Endothelial cell of umbilical vein (primary cell): Measurements from ENCODE around the gene MRTFA. TPM values are rescaled to one million over a fixed set of nuclear protein-coding genes. Genes with fewer than 3 reads are reported as not detected.

Experiments
- BruUV-seq: library from RNA; stranded (reverse); fragments of 400-500 nt; replicated peaks from 2 replicates; lab custom pipeline; 2021; lab: Mats Ljungman, UMichigan
- CTCF ChIA-PET: fragments of 300-600, 350-600 bp; sonication (Branson Sonifier 250); formaldehyde crosslinking; loops from one replicate; lab custom pipeline; 2021; ENCODE audit warnings: antibody characterized with exemption, inconsistent platforms; lab: Charles Lee
- POLR2A ChIA-PET: fragments of 300-600, 350-600 bp; sonication (Branson Sonifier 250); formaldehyde crosslinking; loops from one replicate; lab custom pipeline; 2021; ENCODE audit warnings: antibody characterized with exemption, inconsistent platforms; lab: Charles Lee
- DNase-seq: peaks from one replicate; pipeline ENCODE4 v3.0.0-alpha.2; 2011; ENCODE audit warnings: low read depth, low spot score
- FAIRE-seq: peaks from 2 replicates; lab custom pipeline; 2011; peaks lifted over from hg19 to GRCh38; lab: Jason Lieb, UNC
- H2AFZ ChIP-seq: 2 replicates; pipeline ENCODE4 v1.6.0; 2012; ENCODE audit warnings: low read depth, low read length, control low read depth, inconsistent platforms
- H3K27ac ChIP-seq: 2 replicates; pipeline ENCODE4 v1.5.1; 2011; ENCODE audit warnings: low read depth, mild to moderate bottlenecking, control low read depth, low read length, moderate library complexity; ENCODE audit not compliant: insufficient read depth
- H3K27me3 ChIP-seq, 2 experiments: 2 replicates each; pipeline versions ENCODE4 v1.6.0 to v1.6.1; 2011; ENCODE audit warnings: low read length in 2 of 2, mixed read lengths in 1 of 2; ENCODE audit not compliant: control insufficient read depth in 2 of 2, insufficient read depth in 2 of 2
- H3K36me3 ChIP-seq, 2 experiments: 2 replicates in 1 of 2; 3 replicates in 1 of 2; pipeline ENCODE4 v1.5.1; 2011; ENCODE audit warnings: low read length in 2 of 2, mild to moderate bottlenecking in 1 of 2, moderate library complexity in 1 of 2; ENCODE audit not compliant: control insufficient read depth in 2 of 2, insufficient read depth in 2 of 2; ENCODE audit errors: extremely low read depth in 1 of 2
- H3K4me1 ChIP-seq: 3 replicates; pipeline ENCODE4 v1.5.1; 2011; ENCODE audit warnings: mild to moderate bottlenecking, low read length; ENCODE audit not compliant: control insufficient read depth, insufficient read depth; ENCODE audit errors: extremely low read depth
- H3K4me2 ChIP-seq: 2 replicates; pipeline ENCODE4 v1.6.1; 2011; ENCODE audit warnings: low read length, control low read depth, mixed read lengths; ENCODE audit not compliant: insufficient read depth
- H3K4me3 ChIP-seq, 3 experiments: fragments of 200-600 bp in 1 of 3; sonication (generic), shearing (Covaris generic) in 1 of 3; replicated peaks in 1 of 3; 2 replicates each; pipeline ENCODE4 v1.5.1; 2011 to 2016; ENCODE audit warnings: control low read depth in 3 of 3, low read length in 3 of 3, mild to moderate bottlenecking in 2 of 3, inconsistent platforms in 1 of 3, low read depth in 1 of 3, moderate library complexity in 1 of 3; ENCODE audit not compliant: insufficient read depth in 1 of 3
- H3K79me2 ChIP-seq: 2 replicates; pipeline ENCODE4 v1.6.0; 2012; ENCODE audit warnings: low read length, inconsistent platforms; ENCODE audit not compliant: control insufficient read depth, insufficient read depth
- H3K9ac ChIP-seq: replicated peaks from 2 replicates; pipeline ENCODE3; 2011; ENCODE audit warnings: low read length, control low read depth; ENCODE audit not compliant: insufficient read depth; ENCODE audit errors: extremely low read depth
- H3K9me1 ChIP-seq: replicated peaks from 3 replicates; pipeline ENCODE4 v1.6.0; 2011; ENCODE audit warnings: mild to moderate bottlenecking, low read length; ENCODE audit not compliant: control insufficient read depth, insufficient read depth; ENCODE audit errors: extremely low read depth
- H3K9me3 ChIP-seq: replicated peaks from 2 replicates; pipeline ENCODE4 v1.5.1; 2012; ENCODE audit warnings: low read length, inconsistent platforms; ENCODE audit not compliant: control insufficient read depth, insufficient read depth
- H4K20me1 ChIP-seq: replicated peaks from 2 replicates; pipeline ENCODE3; 2011; ENCODE audit warnings: mild to moderate bottlenecking, low read length; ENCODE audit not compliant: control insufficient read depth, insufficient read depth; ENCODE audit errors: extremely low read depth
- EZH2 ChIP-seq: IDR thresholded peaks from 2 replicates; pipeline ENCODE4 v1.6.1; 2012; ENCODE audit warnings: borderline replicate concordance, low read depth, mild to moderate bottlenecking, moderate library complexity, low read length, inconsistent platforms; ENCODE audit not compliant: severe bottlenecking
- FOS ChIP-seq: IDR thresholded peaks from 2 replicates; pipeline ENCODE4 v1.6.1; 2011; ENCODE audit warnings: mild to moderate bottlenecking, low read length, moderate library complexity, borderline replicate concordance; ENCODE audit not compliant: insufficient read depth
- GATA2 ChIP-seq: IDR thresholded peaks from 2 replicates; pipeline ENCODE4 v1.7.0; 2011; ENCODE audit warnings: low read depth, mild to moderate bottlenecking, moderate library complexity, mixed read lengths, low read length; ENCODE audit not compliant: insufficient read length, insufficient read depth
- POLR2A ChIP-seq: IDR thresholded peaks from 2 replicates; pipeline ENCODE4 v1.6.1; 2012; ENCODE audit warnings: low read depth, mild to moderate bottlenecking, control low read depth, low read length
- POLR2AphosphoS5 ChIP-seq: IDR thresholded peaks from 2 replicates; pipeline ENCODE4 v1.6.1; 2012; ENCODE audit warnings: low read depth, mild to moderate bottlenecking, control low read depth, low read length, moderate library complexity; ENCODE audit not compliant: insufficient read depth
- dilution Hi-C: fragments of 300-500 bp; cut with MboI; formaldehyde crosslinking; loops from one replicate; pipeline ENCODE4 v1.15.0; 2019; ENCODE audit warnings: low sequenced_read_pairs; ENCODE audit not compliant: extremely low pct_ligation_motif_present
- intact Hi-C: fragments of 100-400 bp; cut with micrococcal nuclease; formaldehyde crosslinking; loops from one replicate; pipeline ENCODE4 v1.10.0; 2022
- polyA plus RNA-seq, 4 experiments: library from polyadenylated mRNA; depleted of rRNA in 3 of 4; stranded (reverse) in 3 of 4; unstranded in 1 of 4; fragments of >200 nt; gene quantifications; 2 replicates each; pipeline versions ENCODE4 v1.2.1 to v1.2.3, GENCODE V29; 2011 to 2012; ENCODE audit warnings: missing spikeins in 1 of 4
- total RNA-seq: library from RNA; stranded (reverse); gene quantifications from 2 replicates; pipeline ENCODE4 v1.2.3, GENCODE V29; 2021
- TF ChIP-seq, protein P1 (sequence below): IDR thresholded peaks from 2 replicates; pipeline ENCODE4 v1.6.1; 2011; ENCODE audit not compliant: insufficient read depth, insufficient read length

MRTFA gene
- total and polyA plus RNA-seq, 2 donors (not counting 3 experiments of a cell fraction or from before 2014, with no cell fraction given): 13.6 to 44.1 TPM

DNA sequence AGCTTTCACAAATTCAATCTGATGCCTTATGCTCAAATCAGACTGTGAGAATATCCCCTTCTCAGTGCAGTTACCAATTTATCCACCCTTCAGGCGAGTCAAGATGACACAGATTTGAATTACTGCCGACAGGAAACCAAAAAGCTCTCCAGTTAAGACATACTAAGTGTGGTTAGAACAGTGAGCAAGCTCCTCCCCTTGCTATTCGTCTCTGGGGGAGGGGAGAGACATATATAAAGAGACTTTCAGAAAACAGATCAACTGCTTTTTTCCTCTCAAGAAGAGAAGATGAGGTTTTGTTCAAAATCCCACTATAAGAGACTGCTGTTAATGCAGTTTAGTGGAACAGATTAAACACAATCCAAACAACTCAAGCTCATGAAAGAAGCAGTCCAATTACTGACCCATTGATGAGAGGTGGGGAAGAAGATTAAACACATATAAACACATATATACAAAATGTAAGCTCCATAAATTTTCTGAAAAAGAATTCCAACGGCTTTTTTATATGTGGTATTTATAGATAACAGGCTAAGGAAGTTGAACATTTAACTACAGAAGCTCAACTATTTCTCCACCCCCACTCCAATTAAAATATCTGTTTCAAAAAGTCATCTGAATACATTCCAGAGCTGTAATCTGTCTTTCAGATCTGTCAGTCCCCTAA, 102.7 kb downstream of the MRTFA start:
- H3K4me3 ChIP-seq: no peak overlapping the region
- no TSS peak for BruUV-seq
- POLR2A ChIA-PET: interaction anchor here (0.6 kb wide), 2 partner anchors 82 to 299 kb away, joined by 4 to 7 read pairs; no protein-coding TSS in a partner anchor

More for the DNA sequence above, 102.7 kb downstream of the MRTFA start:
- H3K27ac ChIP-seq: no peak overlapping the region
- FAIRE-seq: peak; percentile 40
- peaks cover 18% of the 10 kb centered on the region for H3K4me1 ChIP-seq
- no peak overlapping the region for H2AFZ ChIP-seq
- peaks cover 6% of the 10 kb centered on the region for H4K20me1 ChIP-seq
- H3K9me3 ChIP-seq: no peaks in the 10 kb centered on the region
- H3K79me2 ChIP-seq: peaks cover 10% of the 10 kb centered on the region
- dilution Hi-C loops: loop anchor here (10.0 kb wide), 1 partner anchor 111 kb away; no protein-coding TSS in a partner anchor
- no peak overlapping the region for H3K9ac ChIP-seq
- intact Hi-C loops: no loop called here
- H3K27me3 ChIP-seq: no peaks in the 10 kb centered on the region
- peak overlapping the region; percentile 53 for H3K4me2 ChIP-seq
- peak; percentile 52 for DNase-seq
- CTCF ChIA-PET: interaction anchor here (0.7 to 3.8 kb wide), 8 partner anchors 9 to 184 kb away, joined by 3 to 33 read pairs (median 4); partner anchors contain the start of gene MRTFA
- no peaks in the 10 kb centered on the region for H3K9me1 ChIP-seq
- TF ChIP-seq POLR2AphosphoS5 (no peak), FOS (peak; percentile 21), POLR2A (no peak), EZH2 (no peak), GATA2 (no peak)
- TF ChIP-seq, protein P1, sequence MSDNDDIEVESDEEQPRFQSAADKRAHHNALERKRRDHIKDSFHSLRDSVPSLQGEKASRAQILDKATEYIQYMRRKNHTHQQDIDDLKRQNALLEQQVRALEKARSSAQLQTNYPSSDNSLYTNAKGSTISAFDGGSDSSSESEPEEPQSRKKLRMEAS: no peak
- no peaks in the 10 kb centered on the region for H3K36me3 ChIP-seq
